Stimulated activated CD8-positive, alpha-beta memory T cell treated with anti-CD3 and anti-CD28 coated beads, Interleukin-15, amount 100 ng/mL, for 48 hours (primary cell): ENCODE measurements around the gene PPP1R13L.
A peak's percentile ranks its signal among the peaks of the same experiment; 100 is the strongest.
"Not testable (repeated sequence)": the region's sequence is repeated elsewhere in the genome, so short reads cannot be mapped to it uniquely, and the experiment has no call there.

Source experiments
- DNase-seq, 2 donors: peaks; one replicate each; pipeline ENCODE4 v3.0.0-alpha.2; 2020; ENCODE audit warnings: low read depth in 2 of 2

PPP1R13L gene

DNA sequence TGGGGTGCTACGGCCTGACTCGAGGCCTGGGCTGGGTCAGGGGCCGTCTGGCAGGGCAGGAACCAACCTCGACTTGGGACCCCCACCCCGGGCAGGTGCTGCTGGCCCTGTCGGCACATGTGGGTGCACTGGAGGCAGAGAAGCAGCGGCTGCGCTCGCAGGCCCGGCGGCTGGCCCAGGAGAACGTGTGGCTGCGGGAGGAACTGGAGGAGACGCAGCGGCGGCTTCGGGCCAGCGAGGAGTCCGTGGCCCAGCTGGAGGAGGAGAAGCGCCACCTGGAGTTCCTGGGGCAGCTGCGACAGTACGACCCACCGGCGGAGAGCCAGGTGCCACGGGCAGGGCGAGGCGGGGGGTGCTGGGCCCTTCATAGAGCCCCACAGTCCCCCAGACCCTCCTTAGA, 58.4 kb downstream of the PPP1R13L start:
- DNase-seq, result no peak

DNA sequence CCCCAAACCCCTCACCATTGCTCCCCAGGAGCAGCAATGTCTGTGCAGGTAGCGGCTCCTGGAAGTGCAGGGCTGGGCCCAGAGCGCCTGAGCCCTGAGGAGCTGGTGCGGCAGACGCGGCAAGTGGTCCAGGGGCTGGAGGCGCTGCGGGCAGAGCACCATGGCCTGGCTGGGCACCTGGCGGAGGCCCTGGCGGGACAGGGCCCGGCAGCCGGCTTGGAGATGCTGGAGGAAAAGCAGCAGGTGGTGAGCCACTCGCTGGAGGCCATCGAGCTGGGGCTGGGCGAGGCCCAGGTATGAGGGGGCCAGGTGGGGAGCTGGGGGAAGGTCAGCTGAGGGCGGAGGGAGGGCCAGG, 59.4 kb downstream of the PPP1R13L start:
- no peak for DNase-seq

DNA sequence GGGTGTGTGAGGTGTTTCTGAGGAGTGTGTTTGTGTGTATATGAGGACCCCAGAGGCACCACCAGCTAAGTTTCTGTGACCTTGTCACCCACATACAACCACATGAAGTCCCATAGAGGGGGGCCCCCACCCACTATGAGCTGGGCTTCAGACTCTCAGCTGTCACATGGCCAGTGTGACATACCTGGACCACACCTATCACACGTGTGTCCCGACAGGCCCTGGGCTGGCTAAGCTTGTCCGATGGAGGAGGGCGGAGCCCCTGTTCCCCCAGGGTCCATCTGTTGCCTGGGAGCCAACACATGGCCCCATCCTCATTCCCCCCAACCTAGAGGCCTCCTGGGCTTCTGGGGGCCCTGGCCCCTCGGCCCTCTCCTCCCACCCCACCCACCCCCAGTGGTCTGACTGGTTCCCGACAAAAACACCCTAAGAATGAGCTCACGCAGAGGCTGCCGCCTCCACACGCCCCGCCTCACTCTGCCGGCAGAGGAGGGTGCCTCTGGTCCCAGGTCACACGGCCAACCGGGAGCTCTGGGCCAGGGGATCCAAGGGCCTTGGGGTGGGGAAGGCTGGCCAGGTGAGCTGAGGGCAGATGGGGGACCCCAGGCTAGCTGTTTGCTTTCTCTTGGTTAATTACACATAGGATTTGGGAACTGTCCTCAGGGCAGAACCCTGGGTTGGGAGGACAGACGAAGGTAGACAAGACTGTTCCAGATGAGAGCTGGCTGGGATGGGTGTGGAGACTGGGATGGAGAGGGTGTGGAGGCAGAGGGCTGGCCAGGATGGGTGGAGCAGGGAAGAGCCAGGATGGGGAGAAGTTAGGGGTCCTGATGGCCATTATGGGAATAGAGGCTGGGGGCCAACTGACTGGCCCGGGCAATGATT, 60.0 kb downstream of the PPP1R13L start:
- DNase-seq, result no peak

DNA sequence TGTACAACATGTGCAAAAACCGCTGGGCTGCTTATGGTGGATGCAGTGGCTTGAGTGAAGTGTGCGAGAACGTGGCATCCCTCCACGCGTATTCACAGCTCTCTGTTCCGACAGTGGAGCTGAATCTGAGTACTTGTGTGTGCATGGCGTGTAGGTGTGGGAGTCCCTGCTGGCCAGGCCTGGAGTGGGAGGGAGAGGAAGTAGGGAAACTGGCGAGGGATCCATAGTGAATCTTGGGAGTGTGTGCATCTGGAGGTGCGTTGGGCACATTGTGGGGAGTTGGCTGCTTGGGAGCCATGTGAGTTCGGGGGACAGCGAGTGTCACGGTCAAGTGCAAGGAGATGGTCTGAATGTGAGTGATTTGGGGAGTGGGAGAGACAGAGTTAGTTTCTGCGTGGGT, 62.0 kb downstream of the PPP1R13L start:
- DNase-seq, result no peak

DNA sequence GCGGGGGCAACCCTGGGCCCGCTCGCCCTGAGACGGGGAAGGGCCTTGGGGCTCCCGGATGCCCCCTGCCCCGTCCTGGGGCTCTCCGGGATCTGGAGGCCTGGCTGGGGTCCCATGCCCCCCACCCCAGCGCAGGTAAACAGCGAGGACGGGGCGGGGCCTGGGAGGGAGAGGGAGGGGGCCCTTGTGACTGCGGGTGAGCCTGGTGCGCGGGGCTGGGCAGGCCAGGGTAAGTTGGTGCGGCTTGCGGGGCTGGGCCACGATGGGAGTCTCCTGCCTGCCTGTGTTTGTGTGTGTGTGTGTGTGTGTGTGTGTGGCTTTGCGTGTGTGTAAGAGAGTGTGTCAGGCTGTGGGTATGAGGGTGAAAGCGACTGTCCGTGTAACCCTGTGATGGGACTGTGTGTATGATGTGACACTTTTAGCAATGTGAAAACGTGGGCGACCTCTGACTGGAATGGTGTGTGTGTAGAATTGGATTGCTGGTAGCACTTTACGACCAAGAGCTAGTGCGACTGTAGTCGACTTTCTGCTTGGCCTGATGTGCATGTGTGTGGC, 63.9 kb downstream of the PPP1R13L start:
- DNase-seq, result no peak

DNA sequence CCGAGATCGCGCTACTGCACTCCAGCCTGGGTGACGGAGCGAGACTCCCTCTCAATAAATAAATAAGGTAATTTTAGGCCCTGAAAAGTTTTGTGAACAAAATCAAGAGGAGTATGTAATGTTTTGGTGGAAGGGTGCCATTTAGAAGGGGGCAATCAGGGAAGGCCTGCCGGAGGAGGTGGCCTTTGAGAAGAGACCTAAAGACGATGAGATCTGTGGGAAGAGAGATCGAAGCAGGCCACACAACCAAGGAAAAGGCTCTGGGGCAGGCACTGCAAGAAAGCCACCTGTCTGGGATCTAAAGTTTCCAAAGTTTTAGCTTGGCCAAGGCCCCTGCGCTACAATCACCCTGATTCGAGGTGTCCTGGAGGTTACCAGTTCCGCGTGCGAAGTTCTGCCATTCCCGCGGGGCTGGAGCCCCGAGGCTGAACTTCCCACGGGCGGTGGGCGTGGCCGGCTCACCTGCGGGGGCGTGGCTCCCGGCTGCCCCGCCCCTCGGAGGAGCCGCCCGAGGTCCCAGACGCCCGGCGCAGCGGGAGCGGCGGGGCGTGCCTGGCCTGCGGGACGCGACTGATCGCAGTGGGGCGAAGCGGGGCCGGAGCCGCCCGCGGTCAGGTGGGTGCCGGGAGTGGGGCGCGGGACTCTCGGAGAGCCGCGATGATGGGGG, 64.5 kb downstream of the PPP1R13L start, which contains the start of gene KLC3:
Gene KLC3, plus strand, starts transcription at position 519 of the 667 bp plus-strand sequence. CDS start 4,792 bp downstream, outside the sequence.
- peak; percentile 14 to 19 for DNase-seq

DNA sequence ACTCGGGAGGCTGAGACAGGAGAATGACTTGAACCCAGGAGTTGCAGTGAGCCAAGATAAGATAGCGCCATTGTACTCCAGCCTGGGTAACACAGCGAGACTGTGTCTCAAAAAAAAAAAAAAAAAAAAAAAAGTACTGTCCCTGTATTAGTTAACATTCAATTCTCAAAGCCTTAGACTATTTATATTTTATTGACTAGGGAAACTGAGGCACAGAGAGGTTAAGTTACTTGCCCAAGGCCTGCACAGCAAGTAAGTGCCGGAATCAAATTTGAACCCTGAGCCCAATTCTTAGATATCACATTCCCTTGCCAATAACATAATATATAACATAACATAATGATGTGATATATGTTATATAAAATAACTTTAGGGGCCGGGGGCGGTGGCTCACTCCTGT, 65.2 kb downstream of the PPP1R13L start:
- DNase-seq, result no peak

DNA sequence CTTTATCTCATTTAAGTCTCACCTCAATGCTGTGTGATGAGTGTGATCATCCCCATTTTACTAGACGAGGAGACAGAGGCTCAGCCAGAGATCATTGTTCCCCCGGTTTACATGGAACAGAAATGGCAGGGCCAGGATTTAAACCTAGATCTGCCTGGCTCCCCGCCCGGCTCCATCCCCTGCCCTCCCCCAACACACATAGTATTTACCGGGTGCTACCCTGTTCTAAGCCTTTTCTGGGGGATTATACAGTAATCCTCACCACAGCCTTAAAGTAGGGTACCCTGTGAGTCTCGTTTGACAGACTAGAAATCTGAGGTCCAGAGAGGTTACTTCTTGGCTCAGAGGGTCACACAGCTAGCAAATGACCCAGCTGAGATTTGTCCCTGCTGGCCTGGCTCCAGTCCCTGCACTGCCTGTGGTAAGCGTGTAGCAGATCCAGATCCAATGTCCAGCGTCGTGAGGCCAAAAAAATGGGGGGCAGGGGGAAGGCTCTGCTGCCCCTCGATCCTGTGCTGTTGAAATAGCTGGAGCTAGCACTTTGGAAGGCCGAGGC, 68.1 kb downstream of the PPP1R13L start:
- DNase-seq, result no peak

DNA sequence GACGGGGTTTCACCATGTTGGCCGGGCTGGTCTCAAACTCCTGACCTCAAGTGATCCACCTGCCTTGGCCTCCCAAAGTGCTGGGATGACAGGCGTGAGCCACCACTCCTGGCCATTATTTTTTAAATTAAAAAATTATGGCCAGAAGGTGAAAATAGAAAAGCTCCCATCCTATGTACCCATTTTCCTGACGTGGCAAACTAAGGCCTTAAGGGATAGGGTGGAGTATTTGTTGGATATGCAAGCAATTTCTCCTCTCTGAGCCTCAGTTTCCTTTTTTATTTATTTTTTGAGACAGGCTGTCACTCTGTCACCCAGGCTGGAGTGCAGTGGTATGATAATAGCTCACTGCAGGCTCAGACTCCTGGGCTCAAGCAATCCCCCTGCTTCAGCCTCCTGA, 70.0 kb downstream of the PPP1R13L start:
- not testable (repeated sequence) for DNase-seq

DNA sequence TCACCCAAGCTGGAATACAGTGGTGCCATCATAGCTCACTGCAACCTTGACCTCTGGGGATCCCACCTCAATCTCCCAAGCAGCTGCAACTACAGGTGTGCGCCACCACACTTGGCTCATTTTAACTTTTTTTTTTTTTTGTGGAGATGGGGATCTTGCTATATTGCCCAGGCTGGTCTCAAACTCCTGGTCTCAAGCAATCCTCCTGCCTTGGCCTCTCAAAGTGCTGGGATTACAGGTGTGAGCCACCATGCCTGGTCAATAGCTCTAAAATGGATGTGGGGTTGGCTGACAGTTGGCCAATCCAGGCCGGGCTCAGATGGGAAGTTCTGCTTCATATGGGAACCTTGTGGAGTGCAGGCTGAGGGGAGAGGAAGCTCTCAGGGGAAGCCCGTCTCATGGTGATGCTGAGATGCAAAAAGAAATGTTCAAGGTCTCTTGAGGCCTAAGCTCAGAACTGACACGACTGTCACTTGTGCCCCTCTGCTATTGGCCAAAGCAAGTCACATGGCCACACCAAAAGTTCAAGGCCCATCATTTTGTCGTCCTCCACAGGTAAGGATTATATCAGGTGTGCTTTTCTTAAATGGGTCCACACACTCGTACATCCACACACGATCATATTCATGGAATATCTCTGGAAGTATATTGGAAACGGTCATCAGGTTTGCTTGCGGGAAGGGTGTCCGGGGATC, 71.1 kb downstream of the PPP1R13L start:
- DNase-seq, result no peak

DNA sequence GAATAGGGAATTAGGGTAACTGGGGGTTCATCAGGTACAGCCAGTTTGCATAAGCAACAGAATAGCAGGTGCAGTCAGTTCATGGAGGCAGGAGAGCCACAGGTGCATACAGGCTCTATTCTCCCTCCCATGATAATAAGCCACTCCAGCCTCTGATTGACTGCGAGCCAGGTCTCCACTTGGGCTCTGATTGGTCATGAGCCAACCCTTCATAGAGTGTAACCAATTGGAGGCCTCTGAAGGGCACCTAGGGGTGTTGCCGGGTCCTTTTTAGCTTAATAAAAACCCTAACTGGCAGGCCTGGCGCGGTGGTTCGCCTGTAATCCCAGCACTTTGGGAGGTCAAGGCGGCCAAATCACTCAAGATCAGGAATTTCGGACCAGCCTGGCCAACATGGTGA, 73.5 kb downstream of the PPP1R13L start:
- no peak for DNase-seq
